GM21526 (cell line): Measurements from ENCODE around the gene STAG2.
"Not testable (repeated sequence)": the region's sequence is repeated elsewhere in the genome, so short reads cannot be mapped to it uniquely, and the experiment has no call there.

ENCODE experiments used
- ATAC-seq: cut with Tn5 transposase; IDR thresholded peaks from one replicate; pipeline ENCODE4 v1.9.1; 2021; ENCODE audit warnings: moderate library complexity; ENCODE audit not compliant: unreplicated experiment, low FRiP score

Gene STAG2

GRCh38 chrX:124030520-124030919, 69.0 kb downstream of the STAG2 start:
- peak; percentile 68 for ATAC-seq

- ATAC-seq, result no peak
Measured at GRCh38 chrX:124033821-124034220, 72.3 kb downstream of the STAG2 start.

- no peak for ATAC-seq
Measured at GRCh38 chrX:124035657-124036056, 74.2 kb downstream of the STAG2 start.

- no peak for ATAC-seq
Measured at GRCh38 chrX:124042042-124042441, 80.5 kb downstream of the STAG2 start.

- ATAC-seq, result no peak
Measured at GRCh38 chrX:124045109-124045508, 83.6 kb downstream of the STAG2 start.

- ATAC-seq, result not testable (repeated sequence)
Measured at GRCh38 chrX:124084417-124084816, 122.9 kb downstream of the STAG2 start.

- ATAC-seq, result no peak
Measured at GRCh38 chrX:124085063-124085462, 123.6 kb downstream of the STAG2 start.

DNA sequence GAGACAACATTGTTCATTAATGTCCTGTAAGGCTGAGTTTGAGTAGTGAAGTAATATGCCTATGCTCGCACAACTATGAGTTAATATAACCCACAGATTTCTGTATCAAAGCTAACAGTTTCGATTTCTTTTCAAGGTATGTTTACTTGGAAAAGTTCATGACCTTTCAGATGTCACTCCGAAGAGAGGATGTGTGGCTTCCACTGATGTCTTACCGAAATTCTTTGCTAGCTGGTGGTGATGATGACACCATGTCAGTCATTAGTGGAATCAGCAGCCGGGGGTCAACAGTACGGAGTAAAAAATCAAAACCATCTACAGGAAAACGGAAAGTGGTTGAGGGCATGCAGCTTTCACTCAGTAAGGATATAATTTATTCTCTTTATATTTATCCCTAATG, 124.9 kb downstream of the STAG2 start:
- ATAC-seq, result no peak

DNA sequence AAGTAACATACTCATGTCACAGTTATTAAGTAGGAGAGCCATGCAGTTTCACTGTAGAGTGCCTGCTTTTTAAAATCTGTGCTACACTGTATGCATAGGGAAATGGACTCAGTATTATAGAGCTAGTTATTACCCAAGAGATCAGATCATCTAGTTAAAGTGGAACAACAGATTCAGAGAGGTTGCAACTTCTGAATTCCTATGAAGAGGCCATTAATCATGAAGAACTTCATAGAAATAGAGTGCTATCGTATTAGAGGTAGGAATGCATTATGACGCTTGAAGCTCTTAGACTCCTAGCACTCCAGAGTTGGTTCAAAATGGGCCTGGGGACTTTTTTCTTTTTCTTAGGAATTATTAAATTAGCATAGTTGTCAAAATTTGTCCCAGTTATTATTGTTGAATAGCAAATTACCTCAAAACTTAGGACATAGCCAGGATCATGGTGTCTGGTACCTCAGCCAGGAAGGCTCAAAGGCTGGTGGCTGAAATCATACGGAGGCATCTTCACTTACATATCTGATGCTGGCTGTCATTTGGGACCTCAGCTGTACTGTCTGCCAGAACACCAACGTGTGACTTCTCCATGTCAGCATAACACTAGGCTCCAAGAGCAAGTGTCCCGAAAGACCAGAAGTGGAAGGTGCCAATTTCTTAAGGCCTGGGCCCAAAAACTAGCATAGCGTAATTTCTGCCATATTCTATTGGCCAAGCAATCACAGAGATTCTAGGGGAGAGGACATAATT, 125.7 kb downstream of the STAG2 start:
- ATAC-seq, result no peak

GRCh38 chrX:124093222-124093621, 131.7 kb downstream of the STAG2 start:
- ATAC-seq, result no peak

- ATAC-seq, result no peak
Measured at GRCh38 chrX:124097116-124097515, 135.6 kb downstream of the STAG2 start.

GRCh38 chrX:124098089-124098488, 136.6 kb downstream of the STAG2 start:
- no peak for ATAC-seq

DNA sequence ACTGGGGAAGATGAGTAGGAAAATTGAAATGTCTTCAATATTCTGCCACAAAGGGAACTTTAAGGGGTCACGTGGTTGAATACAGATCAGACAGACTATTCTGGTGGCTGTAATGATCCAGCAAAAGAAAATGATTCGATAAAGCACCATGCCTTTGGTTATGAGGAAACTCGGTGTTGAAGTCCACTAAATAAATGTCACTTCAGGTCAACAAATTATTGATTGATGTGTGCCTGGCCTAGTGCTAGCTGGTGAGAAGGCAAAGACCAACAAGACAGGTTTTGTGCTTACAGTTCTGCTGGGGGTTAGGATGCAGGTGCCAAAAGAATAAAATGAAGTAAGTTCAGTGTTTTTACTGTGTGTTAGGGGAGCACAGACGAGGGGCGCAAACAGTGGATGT, 142.5 kb downstream of the STAG2 start:
- no peak for ATAC-seq

GRCh38 chrX:124104512-124104911, 143.0 kb downstream of the STAG2 start:
- ATAC-seq, result not testable (repeated sequence)

DNA sequence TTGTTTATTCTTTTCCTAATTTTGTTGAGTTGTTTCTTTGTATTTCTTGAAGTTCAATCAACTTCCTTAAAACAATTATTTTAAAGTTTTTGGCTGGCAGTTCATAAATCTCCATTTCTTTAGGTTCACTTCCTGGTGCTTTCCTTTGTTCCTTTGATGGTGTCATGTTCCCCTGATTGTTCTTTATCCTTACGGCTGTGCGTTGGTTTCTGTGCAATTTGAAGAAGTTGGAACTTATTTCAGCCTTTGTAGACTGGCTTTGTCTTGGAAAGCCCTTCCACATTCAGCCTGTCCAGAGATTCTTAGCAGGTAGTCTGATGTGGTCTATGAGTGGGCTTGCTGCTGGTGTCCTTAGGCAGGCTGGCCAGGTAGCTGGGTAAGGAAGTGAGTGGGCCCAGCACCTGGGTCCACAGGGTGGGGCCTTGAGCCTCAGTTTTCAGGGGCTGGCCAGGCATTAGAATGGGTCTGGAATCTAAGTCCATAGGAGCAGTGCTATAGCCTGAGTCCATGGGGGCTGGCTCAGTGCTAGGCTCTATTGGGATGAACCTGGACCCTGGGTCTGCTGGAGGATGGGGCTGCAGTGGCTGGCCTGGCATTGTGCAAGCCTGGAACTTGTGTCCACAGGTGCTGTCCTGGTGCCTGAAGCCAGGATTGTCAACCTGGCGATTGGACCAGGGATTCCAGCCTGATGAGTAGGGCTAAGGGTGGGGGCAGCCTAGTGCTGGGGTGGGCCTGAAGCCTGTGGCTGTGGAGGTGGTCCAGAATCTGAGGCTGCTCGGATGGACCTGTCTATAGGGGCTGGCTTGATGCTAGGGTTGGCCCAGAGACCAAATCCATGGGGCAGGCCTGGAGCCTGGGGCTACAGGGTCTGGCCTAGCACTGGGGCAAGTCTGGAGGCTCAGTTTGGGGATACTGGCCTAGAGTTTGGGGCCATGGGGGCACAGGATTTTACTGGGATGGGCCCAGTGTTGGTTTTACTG, 152.4 kb downstream of the STAG2 start:
- no peak for ATAC-seq

GRCh38 chrX:124117325-124117724, 155.8 kb downstream of the STAG2 start:
- ATAC-seq, result no peak

DNA sequence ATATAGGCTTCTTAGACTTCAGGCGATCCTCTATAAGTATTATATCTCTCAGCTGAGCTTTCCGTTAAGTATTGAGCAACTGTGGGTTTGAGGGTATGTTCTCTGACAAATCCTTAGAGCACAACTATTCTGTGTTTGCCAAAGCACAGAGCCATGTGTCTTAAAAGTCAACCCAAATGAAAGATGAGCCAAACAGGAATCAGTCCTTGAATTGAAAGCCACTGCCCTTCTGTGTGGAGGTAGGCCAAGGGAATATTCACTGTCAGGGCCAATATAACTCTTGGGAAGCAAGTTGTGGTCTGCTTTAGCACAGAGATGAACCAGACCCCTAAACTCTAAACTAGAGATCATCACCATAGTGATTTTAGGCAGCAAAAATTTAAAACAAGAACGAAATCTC, 164.0 kb downstream of the STAG2 start:
- ATAC-seq, result no peak

DNA sequence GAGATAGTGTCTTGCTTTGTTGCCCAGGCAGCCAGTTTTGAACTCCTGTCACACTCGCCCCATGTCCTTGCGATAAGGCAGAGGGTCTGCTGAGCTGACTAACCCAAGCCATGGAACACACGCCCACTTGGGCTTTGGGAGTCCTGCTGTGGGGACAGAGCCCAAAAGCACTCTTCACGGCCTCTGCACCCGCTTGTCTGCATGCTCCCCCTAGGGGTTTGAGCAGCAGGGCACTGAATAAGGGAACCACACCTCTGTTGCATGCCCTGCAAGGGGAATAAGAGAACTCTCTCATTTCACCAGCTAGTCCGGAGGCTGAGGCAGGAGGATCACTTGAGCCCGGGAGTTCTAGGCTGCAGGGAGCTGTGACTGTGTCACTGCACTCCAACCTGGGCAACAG, 166.0 kb downstream of the STAG2 start:
- ATAC-seq, result no peak

DNA sequence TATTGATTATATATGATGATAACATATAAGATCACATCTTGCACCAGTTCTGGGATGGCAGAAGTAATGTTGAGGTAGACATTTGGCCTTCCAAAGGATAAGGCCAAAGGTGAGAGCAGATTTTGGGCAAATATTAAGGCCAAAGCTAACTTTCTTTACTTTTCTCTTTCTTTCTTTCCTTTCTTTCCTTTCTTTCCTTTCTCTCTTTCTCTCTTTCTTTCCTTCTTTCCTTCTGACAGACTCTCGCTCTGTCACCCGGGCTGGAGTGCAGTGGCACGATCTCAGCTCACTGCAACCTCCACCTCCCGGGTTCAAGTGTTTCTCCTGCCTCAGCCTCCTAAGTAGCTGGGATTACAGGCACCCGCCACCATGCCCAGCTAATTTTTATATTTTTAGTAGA, 170.9 kb downstream of the STAG2 start:
- not testable (repeated sequence) for ATAC-seq

DNA sequence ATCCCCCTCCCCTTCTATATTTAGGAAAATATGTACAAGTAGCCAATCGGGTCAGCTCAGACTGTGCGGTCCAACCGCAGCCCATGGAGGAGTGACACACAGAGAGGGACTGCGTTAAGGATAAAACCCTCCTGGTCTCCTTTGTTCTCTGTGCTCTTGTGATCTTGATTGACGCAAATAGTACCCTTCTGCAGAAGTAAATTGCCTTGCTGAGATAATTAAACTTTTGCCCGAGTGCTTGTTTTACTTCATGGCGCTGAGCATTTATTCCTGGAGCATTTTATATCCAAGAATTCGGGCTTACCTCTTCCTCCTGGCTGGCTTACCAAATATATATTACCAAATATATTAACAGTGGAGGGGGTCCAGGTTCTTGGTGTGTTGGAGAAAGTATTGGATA, 184.2 kb downstream of the STAG2 start:
- no peak for ATAC-seq

- ATAC-seq, result no peak
Measured at GRCh38 chrX:124151195-124151594, 189.7 kb downstream of the STAG2 start.
